HepG2 (cell line): Measurements from ENCODE around the gene CD69. TPM values are rescaled to one million over a fixed set of nuclear protein-coding genes. Genes with fewer than 3 reads are reported as not detected.

ENCODE experiments used
- ATAC-seq: fragments of 200-7000 bp; cut with Tn5 transposase; 3 replicates; pipeline ENCODE4 v1.9.1; 2020; ENCODE audit warnings: mild to moderate bottlenecking, moderate library complexity
- BruUV-seq: library from RNA; stranded (reverse); fragments of 400-500 nt; replicated peaks from 2 replicates; lab custom pipeline; 2021; lab: Mats Ljungman, UMichigan
- CTCF ChIA-PET: fragments of 300-600 bp; formaldehyde crosslinking; extraction: SDS; loops from one replicate; lab custom pipeline; 2021; ENCODE audit warnings: low total read pairs, inconsistent platforms, low intra/inter-chr PET ratio; lab: Yijun Ruan, JAX
- POLR2A ChIA-PET: fragments of 350-600 bp; sonication (Branson Sonifier 250); formaldehyde crosslinking; loops from one replicate; lab custom pipeline; 2020; ENCODE audit warnings: antibody characterized with exemption, inconsistent platforms; lab: Yijun Ruan, JAX
- DNase-seq: peaks from one replicate; pipeline ENCODE4 v3.0.0-alpha.2; 2015; ENCODE audit warnings: low spot score
- FAIRE-seq: peaks from 3 replicates; lab custom pipeline; 2011; peaks lifted over from hg19 to GRCh38; lab: Jason Lieb, UNC
- H2AFZ ChIP-seq: one replicate; pipeline ENCODE4 v1.6.1; 2011; ENCODE audit warnings: low read length, inconsistent platforms
- H3K27ac ChIP-seq: fragments of 300-600 bp; 3 replicates; pipeline ENCODE4 v1.8.0; 2011; ENCODE audit warnings: mixed run types, mild to moderate bottlenecking, mixed read lengths, low read length, inconsistent platforms; ENCODE audit not compliant: insufficient read depth; ENCODE audit errors: extremely low read length
- H3K27me3 ChIP-seq, 2 experiments: fragments of 200-600 bp in 1 of 2; 2 replicates in 1 of 2; 3 replicates in 1 of 2; pipeline versions ENCODE4 v1.6.0 to v1.8.0; 2011; ENCODE audit warnings: low read length in 2 of 2, mild to moderate bottlenecking in 2 of 2, moderate library complexity in 2 of 2, inconsistent platforms in 1 of 2; ENCODE audit not compliant: insufficient read depth in 2 of 2, control insufficient read depth in 1 of 2
- H3K36me3 ChIP-seq, 2 experiments: fragments of 200-600 bp in 1 of 2; replicated peaks in 1 of 2; 2 replicates in 1 of 2; 3 replicates in 1 of 2; pipeline versions ENCODE4 v1.5.1 to v1.8.0; 2011; ENCODE audit warnings: low read length in 2 of 2, inconsistent platforms in 1 of 2; ENCODE audit not compliant: insufficient read depth in 2 of 2, control insufficient read depth in 1 of 2
- H3K4me1 ChIP-seq: 2 replicates; pipeline ENCODE4 v1.5.1; 2012; ENCODE audit warnings: low read length, inconsistent platforms; ENCODE audit not compliant: insufficient read depth
- H3K4me2 ChIP-seq: 2 replicates; pipeline ENCODE4 v1.6.0; 2011; ENCODE audit warnings: low read depth, low read length, inconsistent platforms
- H3K4me3 ChIP-seq, 3 experiments: fragments of 200-600 bp in 1 of 3; sonication (generic), shearing (Covaris generic) in 1 of 3; replicated peaks in 1 of 3; 2 replicates each; pipeline ENCODE4 v1.5.1; 2011 to 2016; ENCODE audit warnings: low read length in 3 of 3, inconsistent platforms in 2 of 3, low read depth in 2 of 3, mild to moderate bottlenecking in 2 of 3, control low read depth in 1 of 3, mixed read lengths in 1 of 3; ENCODE audit not compliant: insufficient read depth in 1 of 3
- H3K79me2 ChIP-seq: one replicate; pipeline ENCODE4 v1.6.1; 2011; ENCODE audit warnings: low read length, inconsistent platforms; ENCODE audit not compliant: insufficient read depth
- H3K9ac ChIP-seq: 2 replicates; pipeline ENCODE4 v1.6.0; 2011; ENCODE audit warnings: mild to moderate bottlenecking, low read depth, low read length, inconsistent platforms; ENCODE audit not compliant: insufficient read depth
- H3K9me3 ChIP-seq: 2 replicates; pipeline ENCODE4 v1.5.1; 2012; ENCODE audit warnings: mild to moderate bottlenecking, low read length
- H4K20me1 ChIP-seq: 2 replicates; pipeline ENCODE4 v1.6.0; 2011; ENCODE audit warnings: inconsistent platforms, mild to moderate bottlenecking, low read length, moderate library complexity; ENCODE audit not compliant: insufficient read depth
- FOSL1 ChIP-seq: sonication (generic); formaldehyde crosslinking; IDR thresholded peaks from 2 replicates; pipeline ENCODE4 v1.9.0; 2021; ENCODE audit warnings: missing genetic modification reagents, borderline replicate concordance
- RFXAP ChIP-seq: sonication (generic); formaldehyde crosslinking; IDR thresholded peaks from 2 replicates; pipeline ENCODE4 v1.4.0; 2020; ENCODE audit warnings: missing genetic modification reagents, borderline replicate concordance
- ZFYVE20 ChIP-seq: sonication (generic); formaldehyde crosslinking; IDR thresholded peaks from 2 replicates; pipeline ENCODE4 v1.8.0; 2023; ENCODE audit warnings: low read depth, mild to moderate bottlenecking, moderate library complexity, missing genetic modification reagents, borderline replicate concordance
- ZNF235 ChIP-seq: sonication (generic); formaldehyde crosslinking; IDR thresholded peaks from 2 replicates; pipeline ENCODE4 v1.8.1; 2023; ENCODE audit warnings: mild to moderate bottlenecking, missing genetic modification reagents, borderline replicate concordance
- ZNF589 ChIP-seq: sonication (generic); formaldehyde crosslinking; conservative IDR thresholded peaks from 2 replicates; pipeline ENCODE4 v1.8.0; 2022; ENCODE audit warnings: mild to moderate bottlenecking, moderate library complexity, missing genetic modification reagents
- WGBS: methylation state at CpG from one replicate; pipeline ENCODE4 v1.1.6; 2017; ENCODE audit warnings: low lambda C conversion rate; 5-methylcytosine and 5-hydroxymethylcytosine counted together
- in situ Hi-C: cut with HindIII; loops from 2 replicates; pipeline ENCODE4 v1.10.0; 2017; ENCODE audit warnings: low pct_unique_long_range_greater_than_20kb; ENCODE audit not compliant: extremely low pct_ligation_motif_present
- intact Hi-C: fragments of 100-400 bp; cut with micrococcal nuclease; formaldehyde crosslinking; loops from one replicate; pipeline ENCODE4 v1.10.0; 2022; ENCODE audit not compliant: unreplicated experiment
- polyA plus RNA-seq, 8 experiments: library from polyadenylated mRNA; depleted of rRNA in 3 of 8; stranded (reverse) in 7 of 8; unstranded in 1 of 8; fragments of >200 nt; fragmentation: Illumina TruSeq in 4 of 8; extraction: Trizol in 4 of 8; gene quantifications; 2 replicates each; pipeline versions ENCODE4 v1.2.1 to v1.2.3, GENCODE V29; 2011 to 2016; ENCODE audit warnings: low read depth in 4 of 8, missing spikeins in 1 of 8, mixed read lengths in 1 of 8; ENCODE audit not compliant: insufficient read depth in 1 of 8
- total RNA-seq, 5 experiments: library from RNA; depleted of rRNA; stranded (reverse); fragments of >200 nt; fragmentation: Illumina TruSeq; extraction: Trizol; gene quantifications; 2 replicates each; pipeline ENCODE4 v1.2.3, GENCODE V29; 2016; ENCODE audit warnings: low read depth in 1 of 5
- TF ChIP-seq, protein P1 (sequence below): sonication (generic); formaldehyde crosslinking; IDR thresholded peaks from 2 replicates; pipeline ENCODE4 v1.4.0; 2020; ENCODE audit warnings: low read depth, mild to moderate bottlenecking, missing genetic modification reagents
- TF ChIP-seq, protein P2 (sequence below): sonication (generic); formaldehyde crosslinking; IDR thresholded peaks from 2 replicates; pipeline ENCODE4 v1.4.0; 2020; ENCODE audit warnings: missing genetic modification reagents, borderline replicate concordance
- TF ChIP-seq, protein P3 (sequence below): sonication (generic); formaldehyde crosslinking; IDR thresholded peaks from 2 replicates; pipeline ENCODE4 v1.8.0; 2022; ENCODE audit warnings: mild to moderate bottlenecking, missing genetic modification reagents, borderline replicate concordance

Gene CD69
- total and polyA plus RNA-seq, 2 of the 13 experiments (the other 11 are each of a cell fraction or from before 2014, with no cell fraction given): not detected

GRCh38 chr12:9794484-9795093, 33.9 kb upstream of the CD69 start (continued):
- TF ChIP-seq, protein P1, sequence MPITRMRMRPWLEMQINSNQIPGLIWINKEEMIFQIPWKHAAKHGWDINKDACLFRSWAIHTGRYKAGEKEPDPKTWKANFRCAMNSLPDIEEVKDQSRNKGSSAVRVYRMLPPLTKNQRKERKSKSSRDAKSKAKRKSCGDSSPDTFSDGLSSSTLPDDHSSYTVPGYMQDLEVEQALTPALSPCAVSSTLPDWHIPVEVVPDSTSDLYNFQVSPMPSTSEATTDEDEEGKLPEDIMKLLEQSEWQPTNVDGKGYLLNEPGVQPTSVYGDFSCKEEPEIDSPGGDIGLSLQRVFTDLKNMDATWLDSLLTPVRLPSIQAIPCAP (CRISPR knock-in tag): no peak
- TF ChIP-seq RFXAP (CRISPR knock-in tag): no peak

DNA sequence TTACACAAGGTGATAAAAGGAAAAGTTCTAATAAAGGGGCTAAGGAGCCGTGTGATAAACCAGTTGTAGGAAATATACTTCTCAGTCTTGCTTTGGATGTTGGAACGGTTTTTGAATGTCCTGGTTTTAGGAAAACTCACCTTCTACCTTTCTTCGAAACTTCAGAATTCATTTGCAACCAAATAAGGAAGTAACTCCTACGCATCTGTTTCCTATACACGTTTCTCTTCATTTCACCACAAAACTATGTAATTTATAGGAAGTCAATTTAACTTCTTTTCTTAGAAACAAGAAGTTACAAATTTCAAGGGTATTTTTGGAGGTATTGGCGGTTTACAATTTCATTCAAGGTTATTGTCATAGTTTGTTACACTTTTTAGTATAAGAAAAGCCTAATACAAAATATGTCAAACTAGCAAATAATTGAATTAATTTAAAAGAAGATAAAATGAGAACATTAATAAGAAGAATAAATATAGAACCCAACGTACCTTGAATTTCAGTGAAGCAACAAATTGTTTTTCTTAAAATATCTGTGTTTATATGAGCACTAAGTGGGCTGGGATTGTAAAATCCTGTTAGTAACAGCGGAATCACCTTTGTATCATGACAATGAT, 33.2 kb upstream of the CD69 start:
- no peak for TF ChIP-seq ZFYVE20 (CRISPR knock-in tag)
- no peak for TF ChIP-seq ZNF589
- TF ChIP-seq, protein P2, sequence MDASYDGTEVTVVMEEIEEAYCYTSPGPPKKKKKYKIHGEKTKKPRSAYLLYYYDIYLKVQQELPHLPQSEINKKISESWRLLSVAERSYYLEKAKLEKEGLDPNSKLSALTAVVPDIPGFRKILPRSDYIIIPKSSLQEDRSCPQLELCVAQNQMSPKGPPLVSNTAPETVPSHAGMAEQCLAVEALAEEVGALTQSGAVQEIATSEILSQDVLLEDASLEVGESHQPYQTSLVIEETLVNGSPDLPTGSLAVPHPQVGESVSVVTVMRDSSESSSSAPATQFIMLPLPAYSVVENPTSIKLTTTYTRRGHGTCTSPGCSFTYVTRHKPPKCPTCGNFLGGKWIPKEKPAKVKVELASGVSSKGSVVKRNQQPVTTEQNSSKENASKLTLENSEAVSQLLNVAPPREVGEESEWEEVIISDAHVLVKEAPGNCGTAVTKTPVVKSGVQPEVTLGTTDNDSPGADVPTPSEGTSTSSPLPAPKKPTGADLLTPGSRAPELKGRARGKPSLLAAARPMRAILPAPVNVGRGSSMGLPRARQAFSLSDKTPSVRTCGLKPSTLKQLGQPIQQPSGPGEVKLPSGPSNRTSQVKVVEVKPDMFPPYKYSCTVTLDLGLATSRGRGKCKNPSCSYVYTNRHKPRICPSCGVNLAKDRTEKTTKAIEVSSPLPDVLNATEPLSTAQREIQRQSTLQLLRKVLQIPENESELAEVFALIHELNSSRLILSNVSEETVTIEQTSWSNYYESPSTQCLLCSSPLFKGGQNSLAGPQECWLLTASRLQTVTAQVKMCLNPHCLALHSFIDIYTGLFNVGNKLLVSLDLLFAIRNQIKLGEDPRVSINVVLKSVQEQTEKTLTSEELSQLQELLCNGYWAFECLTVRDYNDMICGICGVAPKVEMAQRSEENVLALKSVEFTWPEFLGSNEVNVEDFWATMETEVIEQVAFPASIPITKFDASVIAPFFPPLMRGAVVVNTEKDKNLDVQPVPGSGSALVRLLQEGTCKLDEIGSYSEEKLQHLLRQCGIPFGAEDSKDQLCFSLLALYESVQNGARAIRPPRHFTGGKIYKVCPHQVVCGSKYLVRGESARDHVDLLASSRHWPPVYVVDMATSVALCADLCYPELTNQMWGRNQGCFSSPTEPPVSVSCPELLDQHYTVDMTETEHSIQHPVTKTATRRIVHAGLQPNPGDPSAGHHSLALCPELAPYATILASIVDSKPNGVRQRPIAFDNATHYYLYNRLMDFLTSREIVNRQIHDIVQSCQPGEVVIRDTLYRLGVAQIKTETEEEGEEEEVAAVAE (CRISPR knock-in tag): no peak
- TF ChIP-seq, protein P3, sequence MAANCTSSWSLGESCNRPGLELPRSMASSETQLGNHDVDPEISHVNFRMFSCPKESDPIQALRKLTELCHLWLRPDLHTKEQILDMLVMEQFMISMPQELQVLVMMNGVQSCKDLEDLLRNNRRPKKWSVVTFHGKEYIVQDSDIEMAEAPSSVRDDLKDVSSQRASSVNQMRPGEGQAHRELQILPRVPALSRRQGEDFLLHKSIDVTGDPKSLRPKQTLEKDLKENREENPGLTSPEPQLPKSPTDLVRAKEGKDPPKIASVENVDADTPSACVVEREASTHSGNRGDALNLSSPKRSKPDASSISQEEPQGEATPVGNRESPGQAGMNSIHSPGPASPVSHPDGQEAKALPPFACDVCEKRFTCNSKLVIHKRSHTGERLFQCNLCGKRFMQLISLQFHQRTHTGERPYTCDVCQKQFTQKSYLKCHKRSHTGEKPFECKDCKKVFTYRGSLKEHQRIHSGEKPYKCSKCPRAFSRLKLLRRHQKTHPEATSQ (CRISPR knock-in tag): no peak
- no peak for TF ChIP-seq ZNF235 (CRISPR knock-in tag)
- TF ChIP-seq FOSL1 (CRISPR knock-in tag): no peak
- 6% methylated on average over 8 of the region's 8 CpGs for WGBS
- Histone ChIP-seq H3K27me3 (peaks cover 0 to 6% of the 10 kb centered on the region in 2 experiments; a peak in 1 of 5 replicates), H3K4me2 (no peak overlapping the region), H3K4me3 (no peak overlapping the region), H3K36me3 (no peaks in the 10 kb centered on the region), H3K27ac (no peak overlapping the region), H3K9me3 (no peaks in the 10 kb centered on the region), H3K9ac (no peak overlapping the region), H3K4me1 (no peaks in the 10 kb centered on the region), H2AFZ (no peak overlapping the region), H4K20me1 (no peaks in the 10 kb centered on the region), H3K79me2 (no peaks in the 10 kb centered on the region)
- CTCF ChIA-PET: no interaction called here
- no peak for DNase-seq
- in situ Hi-C loops (no loop called here), intact Hi-C loops (no loop called here)
- no TSS peak for BruUV-seq
- no peak for ATAC-seq
- POLR2A ChIA-PET: no interaction called here
- no peak for FAIRE-seq
